Activated B cell treated with CpG ODN at 0.5 μM for 24 hours (primary cell): Measurements from ENCODE around the gene CHST13. TPM values are rescaled to one million over a fixed set of nuclear protein-coding genes. Genes with fewer than 3 reads are reported as not detected.

ENCODE experiments used
- ATAC-seq: fragments of 200-7000 bp; cut with Tn5 transposase; one replicate; pipeline ENCODE4 v1.10.0; 2021; ENCODE audit warnings: low read depth, mild to moderate bottlenecking, moderate library complexity
- CTCF ChIA-PET: fragments of 350-600 bp; sonication (Branson Sonifier 250); formaldehyde crosslinking; loops from one replicate; lab custom pipeline; 2021; ENCODE audit warnings: antibody characterized with exemption; lab: Charles Lee
- POLR2A ChIA-PET: fragments of 350-600 bp; sonication (Branson Sonifier 250); formaldehyde crosslinking; loops from one replicate; lab custom pipeline; 2021; ENCODE audit warnings: antibody characterized with exemption; lab: Charles Lee
- DNase-seq: peaks from one replicate; pipeline ENCODE4 v3.0.0; 2022
- H3K27ac Mint-ChIP-seq: one replicate; pipeline ENCODE4 v1.8.0; 2020; ENCODE audit warnings: mixed read lengths
- H3K27me3 Mint-ChIP-seq: one replicate; pipeline ENCODE4 v1.8.0; 2021; ENCODE audit warnings: mixed read lengths
- H3K36me3 Mint-ChIP-seq: one replicate; pipeline ENCODE4 v1.8.0; 2021; ENCODE audit warnings: low read depth, mixed read lengths
- H3K4me1 Mint-ChIP-seq: one replicate; pipeline ENCODE4 v1.8.0; 2021; ENCODE audit warnings: mixed read lengths
- H3K4me3 Mint-ChIP-seq: one replicate; pipeline ENCODE4 v1.8.0; 2020; ENCODE audit warnings: mild to moderate bottlenecking, mixed read lengths
- H3K9me3 Mint-ChIP-seq: one replicate; pipeline ENCODE4 v1.8.0; 2020; ENCODE audit warnings: mixed read lengths
- CTCF ChIP-seq: fragments of 200-600 bp; IDR thresholded peaks from one replicate; pipeline ENCODE4 v1.8.0; 2022; ENCODE audit warnings: antibody characterized with exemption, mild to moderate bottlenecking
- intact Hi-C: fragments of 100-400 bp; cut with micrococcal nuclease; formaldehyde crosslinking; loops from one replicate; pipeline ENCODE4 v1.15.1; 2024
- total RNA-seq: library from RNA; stranded (reverse); gene quantifications from 2 replicates; pipeline ENCODE4 v1.2.3, GENCODE V29; 2022

Gene CHST13
- total RNA-seq, 1 donor from 2014 or later: not detected

- H3K27ac Mint-ChIP-seq: no peak overlapping the region
- H3K9me3 Mint-ChIP-seq: no peaks in the 10 kb centered on the region
- no peaks in the 10 kb centered on the region for H3K27me3 Mint-ChIP-seq
- no peak for TF ChIP-seq CTCF
- ATAC-seq (no peak), DNase-seq (no peak)
- ChIA-PET POLR2A (no interaction called here), CTCF (no interaction called here)
- H3K4me1 Mint-ChIP-seq: peaks cover 5% of the 10 kb centered on the region
- H3K4me3 Mint-ChIP-seq: no peak overlapping the region
- H3K36me3 Mint-ChIP-seq: no peaks in the 10 kb centered on the region
- intact Hi-C loops: no loop called here
Measured at GRCh38 chr3:126488886-126489569, 34.9 kb upstream of the CHST13 start.

DNA sequence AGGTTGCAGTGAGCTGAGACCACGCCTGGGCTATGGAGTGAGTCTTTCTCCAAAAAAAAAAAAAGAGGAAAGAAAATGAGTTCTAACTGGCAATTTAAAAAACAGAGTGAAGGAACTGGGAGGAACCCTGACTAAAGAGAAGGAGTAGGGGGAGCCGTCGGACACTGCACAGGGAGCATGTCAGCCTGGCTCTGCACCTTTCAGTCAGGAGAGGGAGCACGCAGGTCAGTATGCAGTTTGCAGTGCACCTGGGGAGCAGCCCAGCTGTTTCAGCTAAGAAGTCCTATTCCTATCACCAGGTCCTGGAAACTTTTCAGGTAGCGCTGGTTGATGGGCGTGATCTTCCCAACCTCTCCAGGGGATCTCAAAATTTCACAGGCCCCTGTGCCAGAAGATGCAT lies 33.3 kb upstream of the CHST13 start:
- no peak for TF ChIP-seq CTCF
- H3K27ac Mint-ChIP-seq: no peak overlapping the region
- DNase-seq (no peak), ATAC-seq (no peak)
- no peaks in the 10 kb centered on the region for H3K9me3 Mint-ChIP-seq
- H3K4me3 Mint-ChIP-seq: no peak overlapping the region
- no peaks in the 10 kb centered on the region for H3K27me3 Mint-ChIP-seq
- peaks cover 5% of the 10 kb centered on the region for H3K4me1 Mint-ChIP-seq
- CTCF ChIA-PET: no interaction called here
- no peaks in the 10 kb centered on the region for H3K36me3 Mint-ChIP-seq
- intact Hi-C loops: no loop called here
- POLR2A ChIA-PET: no interaction called here

- no peaks in the 10 kb centered on the region for H3K9me3 Mint-ChIP-seq
- peaks cover 5% of the 10 kb centered on the region for H3K4me1 Mint-ChIP-seq
- no peak for DNase-seq
- no peak for ATAC-seq
- intact Hi-C loops: no loop called here
- CTCF ChIA-PET: no interaction called here
- no peak overlapping the region for H3K4me3 Mint-ChIP-seq
- H3K36me3 Mint-ChIP-seq: no peaks in the 10 kb centered on the region
- no peak overlapping the region for H3K27ac Mint-ChIP-seq
- POLR2A ChIA-PET: no interaction called here
- H3K27me3 Mint-ChIP-seq: no peaks in the 10 kb centered on the region
- no peak for TF ChIP-seq CTCF
Measured at GRCh38 chr3:126491221-126492013, 32.5 kb upstream of the CHST13 start.

GRCh38 chr3:126493051-126493450 lies 30.9 kb upstream of the CHST13 start:
- no peak for TF ChIP-seq CTCF
- no peak overlapping the region for H3K27ac Mint-ChIP-seq
- POLR2A ChIA-PET: no interaction called here
- DNase-seq (no peak), ATAC-seq (no peak)
- no peaks in the 10 kb centered on the region for H3K36me3 Mint-ChIP-seq
- H3K4me1 Mint-ChIP-seq: peaks cover 2% of the 10 kb centered on the region
- intact Hi-C loops: no loop called here
- H3K4me3 Mint-ChIP-seq: no peak overlapping the region
- CTCF ChIA-PET: interaction anchor here (0.6 kb wide), 1 partner anchor 186 kb away, joined by 4 read pairs; no protein-coding TSS in a partner anchor
- H3K9me3 Mint-ChIP-seq: no peaks in the 10 kb centered on the region
- no peaks in the 10 kb centered on the region for H3K27me3 Mint-ChIP-seq

GRCh38 chr3:126493739-126494138 lies 30.2 kb upstream of the CHST13 start:
- H3K36me3 Mint-ChIP-seq: no peaks in the 10 kb centered on the region
- H3K27ac Mint-ChIP-seq: no peak overlapping the region
- DNase-seq (no peak), ATAC-seq (no peak)
- no peak overlapping the region for H3K4me3 Mint-ChIP-seq
- ChIA-PET POLR2A (no interaction called here), CTCF (interaction anchor here (0.6 kb wide), 1 partner anchor 185 kb away, joined by 4 read pairs; no protein-coding TSS in a partner anchor)
- intact Hi-C loops: no loop called here
- no peak for TF ChIP-seq CTCF
- no peaks in the 10 kb centered on the region for H3K27me3 Mint-ChIP-seq
- no peaks in the 10 kb centered on the region for H3K9me3 Mint-ChIP-seq
- H3K4me1 Mint-ChIP-seq: peaks cover 2% of the 10 kb centered on the region
